H9 (cell line): ENCODE results near the gene MUC16. TPM values are rescaled to one million over a fixed set of nuclear protein-coding genes. Genes with fewer than 3 reads are reported as not detected.

Source experiments
- DNase-seq: peaks from one replicate; pipeline ENCODE4 v3.0.0-alpha.2; 2017
- H2AFZ ChIP-seq: one replicate; pipeline ENCODE4 v1.6.1; 2013; ENCODE audit warnings: mild to moderate bottlenecking, low read length, control low read depth, moderate library complexity
- H2AK5ac ChIP-seq: 2 replicates; pipeline ENCODE4 v1.6.1; 2013; ENCODE audit warnings: low read length, control low read depth, mixed read lengths; ENCODE audit not compliant: insufficient read length
- H2BK120ac ChIP-seq: one replicate; pipeline ENCODE4 v1.6.1; 2013; ENCODE audit warnings: low read depth, mild to moderate bottlenecking, low read length, control low read depth, inconsistent platforms; ENCODE audit not compliant: poor library complexity, severe bottlenecking
- H2BK12ac ChIP-seq: 2 replicates; pipeline ENCODE4 v1.6.1; 2013; ENCODE audit warnings: low read length, control low read depth, mixed read lengths, low read depth; ENCODE audit not compliant: insufficient read length
- H2BK15ac ChIP-seq: 2 replicates; pipeline ENCODE4 v1.6.1; 2013; ENCODE audit warnings: low read depth, low read length, control low read depth
- H2BK20ac ChIP-seq: one replicate; pipeline ENCODE4 v1.6.1; 2013; ENCODE audit warnings: low read depth, mild to moderate bottlenecking, low read length, control low read depth, inconsistent platforms; ENCODE audit not compliant: poor library complexity, severe bottlenecking
- H2BK5ac ChIP-seq: 2 replicates; pipeline ENCODE4 v1.6.1; 2013; ENCODE audit warnings: low read length, control low read depth, mixed read lengths; ENCODE audit not compliant: insufficient read length
- H3K14ac ChIP-seq: 2 replicates; pipeline ENCODE4 v1.6.1; 2013; ENCODE audit warnings: low read length, control low read depth; ENCODE audit not compliant: insufficient read depth
- H3K18ac ChIP-seq: 2 replicates; pipeline ENCODE4 v1.6.1; 2013; ENCODE audit warnings: low read depth, mild to moderate bottlenecking, mixed read lengths, low read length, control low read depth; ENCODE audit not compliant: insufficient read length
- H3K23ac ChIP-seq: 2 replicates; pipeline ENCODE4 v1.6.1; 2013; ENCODE audit warnings: low read length, control low read depth, mixed read lengths, low read depth; ENCODE audit not compliant: insufficient read length
- H3K23me2 ChIP-seq: 2 replicates; pipeline ENCODE4 v1.6.1; 2013; ENCODE audit warnings: low read depth, mild to moderate bottlenecking, mixed read lengths, low read length, control low read depth; ENCODE audit not compliant: insufficient read length, poor library complexity, severe bottlenecking
- H3K27ac ChIP-seq: 2 replicates; pipeline ENCODE4 v1.5.1; 2013; ENCODE audit warnings: low read length, control low read depth, mixed read lengths, low read depth; ENCODE audit not compliant: insufficient read length
- H3K27me3 ChIP-seq: 2 replicates; pipeline ENCODE4 v1.6.1; 2013; ENCODE audit warnings: low read length, control low read depth, inconsistent platforms; ENCODE audit not compliant: insufficient read depth
- H3K4ac ChIP-seq: 2 replicates; pipeline ENCODE4 v1.6.1; 2013; ENCODE audit warnings: low read depth, mild to moderate bottlenecking, control low read depth, inconsistent platforms, low read length, moderate library complexity
- H3K4me1 ChIP-seq: 2 replicates; pipeline ENCODE4 v1.6.1; 2013; ENCODE audit warnings: low read length, control low read depth, inconsistent platforms; ENCODE audit not compliant: insufficient read depth
- H3K4me2 ChIP-seq: 2 replicates; pipeline ENCODE4 v1.6.1; 2013; ENCODE audit warnings: low read length, control low read depth, mixed read lengths; ENCODE audit not compliant: insufficient read length, insufficient read depth
- H3K56ac ChIP-seq: 2 replicates; pipeline ENCODE4 v1.6.1; 2013; ENCODE audit warnings: low read depth, mild to moderate bottlenecking, mixed read lengths, low read length, control low read depth; ENCODE audit not compliant: insufficient read length
- H3K79me1 ChIP-seq: 2 replicates; pipeline ENCODE4 v1.6.1; 2013; ENCODE audit warnings: low read depth, mild to moderate bottlenecking, moderate library complexity, low read length, control low read depth, inconsistent platforms; ENCODE audit not compliant: insufficient read depth, poor library complexity, severe bottlenecking
- H3K79me2 ChIP-seq: 2 replicates; pipeline ENCODE4 v1.6.1; 2013; ENCODE audit warnings: low read length, control low read depth, inconsistent platforms; ENCODE audit not compliant: insufficient read depth
- H3K9ac ChIP-seq: 2 replicates; pipeline ENCODE4 v1.6.1; 2013; ENCODE audit warnings: low read length, control low read depth, mixed read lengths; ENCODE audit not compliant: insufficient read length; ENCODE audit errors: extremely low read depth
- H3K9me3 ChIP-seq: one replicate; pipeline ENCODE4 v1.6.1; 2013; ENCODE audit warnings: low read depth, low read length, inconsistent platforms; ENCODE audit not compliant: control insufficient read depth
- H3T11ph ChIP-seq: one replicate; pipeline ENCODE4 v1.6.1; 2013; ENCODE audit warnings: mild to moderate bottlenecking, low read length, control low read depth, inconsistent platforms
- H4K20me1 ChIP-seq: one replicate; pipeline ENCODE4 v1.6.1; 2013; ENCODE audit not compliant: control insufficient read depth, insufficient read length, insufficient read depth
- H4K5ac ChIP-seq: 2 replicates; pipeline ENCODE4 v1.6.1; 2013; ENCODE audit warnings: low read depth, mild to moderate bottlenecking, mixed read lengths, low read length, control low read depth; ENCODE audit not compliant: insufficient read length
- H4K8ac ChIP-seq: replicated peaks from 2 replicates; pipeline ENCODE4 v1.6.1; 2013; ENCODE audit warnings: low read length, control low read depth, mixed read lengths, low read depth; ENCODE audit not compliant: insufficient read length
- H4K91ac ChIP-seq: 2 replicates; pipeline ENCODE4 v1.6.1; 2013; ENCODE audit warnings: low read depth, mild to moderate bottlenecking, moderate library complexity, mixed read lengths, low read length, control low read depth; ENCODE audit not compliant: insufficient read length
- H3K27ac Mint-ChIP-seq, 3 experiments: 2 replicates in 2 of 3; 3 replicates in 1 of 3; pipeline ENCODE4 v1.8.0; 2020 to 2021; ENCODE audit warnings: mixed read lengths in 3 of 3, mild to moderate bottlenecking in 1 of 3, moderate library complexity in 1 of 3
- H3K27me3 Mint-ChIP-seq: 2 replicates; pipeline ENCODE4 v1.8.0; 2021; ENCODE audit warnings: low read depth, mild to moderate bottlenecking, moderate library complexity, mixed read lengths
- H3K36me3 Mint-ChIP-seq, 3 experiments: 2 replicates in 2 of 3; 3 replicates in 1 of 3; pipeline ENCODE4 v1.8.0; 2020 to 2021; ENCODE audit warnings: low read depth in 3 of 3, mixed read lengths in 3 of 3; ENCODE audit not compliant: insufficient read depth in 1 of 3
- H3K4me1 Mint-ChIP-seq, 2 experiments: 2 replicates each; pipeline ENCODE4 v1.8.0; 2020; ENCODE audit warnings: mixed read lengths in 2 of 2
- H3K4me3 Mint-ChIP-seq, 2 experiments: 2 replicates in 1 of 2; 3 replicates in 1 of 2; pipeline ENCODE4 v1.8.0; 2020 to 2021; ENCODE audit warnings: mild to moderate bottlenecking in 2 of 2, mixed read lengths in 2 of 2, moderate library complexity in 1 of 2
- H3K9me3 Mint-ChIP-seq, 2 experiments: 2 replicates in 1 of 2; 3 replicates in 1 of 2; pipeline ENCODE4 v1.8.0; 2020; ENCODE audit warnings: mild to moderate bottlenecking in 2 of 2, mixed read lengths in 2 of 2, moderate library complexity in 1 of 2
- CTCF ChIP-seq: fragments of 200-600 bp; sonication (generic); conservative IDR thresholded peaks from 3 replicates; pipeline ENCODE4 v1.8.0; 2021; ENCODE audit warnings: antibody characterized with exemption, mild to moderate bottlenecking
- WGBS: extraction: QIAGEN DNeasy Blood & Tissue Kit; methylation state at CpG from one replicate; pipeline ENCODE4 v1.1.7; 2013; ENCODE audit warnings: missing lambda C conversion rate, low lambda C conversion rate, mixed read lengths; ENCODE audit not compliant: insufficient read length; ENCODE audit errors: extremely low coverage; 5-methylcytosine and 5-hydroxymethylcytosine counted together
- total RNA-seq: library from RNA; stranded (reverse); gene quantifications from 2 replicates; pipeline ENCODE4 v1.2.1, GENCODE V29; 2021

MUC16 gene
- total RNA-seq, 1 experiment from 2014 or later = 0.22 TPM

DNA sequence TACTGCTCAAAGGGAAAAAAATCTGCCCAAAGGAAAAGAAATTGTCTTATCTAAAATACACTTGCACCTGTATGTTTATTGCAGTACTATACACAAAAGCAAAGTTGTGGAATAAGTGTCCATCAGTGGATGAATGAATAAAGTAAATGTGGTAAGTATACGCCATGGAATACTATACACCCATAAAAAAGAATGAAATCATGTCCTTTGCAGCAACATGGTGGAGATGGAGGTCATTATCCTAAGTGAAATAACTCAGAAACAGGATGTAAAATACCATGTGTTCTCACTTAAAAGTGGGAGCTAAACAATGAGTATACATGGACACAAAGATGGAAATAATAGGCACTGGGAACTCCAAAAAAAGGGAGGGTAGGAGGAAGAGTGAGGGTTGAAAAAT lies 3.8 kb upstream of the MUC16 start:
- Histone ChIP-seq H3T11ph (no peak overlapping the region), H2AK5ac (no peak overlapping the region), H3K4me2 (no peak overlapping the region), H2BK5ac (no peak overlapping the region), H4K20me1 (no peaks in the 10 kb centered on the region), H3K23ac (no peak overlapping the region), H2BK15ac (no peak overlapping the region), H3K79me2 (no peaks in the 10 kb centered on the region), H2BK12ac (no peak overlapping the region), H3K79me1 (no peaks in the 10 kb centered on the region), H3K9ac (no peak overlapping the region), H3K27me3 (no peaks in the 10 kb centered on the region), H4K5ac (no peak overlapping the region), H2BK120ac (no peak overlapping the region), H2BK20ac (no peak overlapping the region), H4K91ac (no peak overlapping the region), H4K8ac (no peak overlapping the region), H2AFZ (no peak overlapping the region), H3K4ac (no peak overlapping the region), H3K4me1 (no peaks in the 10 kb centered on the region), H3K14ac (no peak overlapping the region), H3K56ac (no peak overlapping the region), H3K23me2 (no peaks in the 10 kb centered on the region), H3K9me3 (no peaks in the 10 kb centered on the region), H3K27ac (no peak overlapping the region), H3K18ac (no peak overlapping the region)
- H3K4me3 Mint-ChIP-seq = no peak overlapping the region
- WGBS = no CpG with 5 or more reads among the region's 1 CpG
- TF ChIP-seq CTCF = no peak
- no peak for DNase-seq
- no peaks in the 10 kb centered on the region for H3K36me3 Mint-ChIP-seq
- no peak overlapping the region for H3K27ac Mint-ChIP-seq
- peaks cover 7 to 13% of the 10 kb centered on the region in 2 experiments; a peak in 3 of 4 replicates for H3K4me1 Mint-ChIP-seq
- H3K27me3 Mint-ChIP-seq = no peaks in the 10 kb centered on the region; the same call in 1 of the 2 replicates
- H3K9me3 Mint-ChIP-seq = peaks cover 0 to 4% of the 10 kb centered on the region in 2 experiments; a peak in 2 of 5 replicates
